ENCODE results near the gene DEPDC5. TPM values are rescaled to one million over a fixed set of nuclear protein-coding genes. Genes with fewer than 3 reads are reported as not detected.

Gene DEPDC5
- total RNA-seq, 2 donors from 2014 or later: 10.9 to 37.5 TPM

DNA sequence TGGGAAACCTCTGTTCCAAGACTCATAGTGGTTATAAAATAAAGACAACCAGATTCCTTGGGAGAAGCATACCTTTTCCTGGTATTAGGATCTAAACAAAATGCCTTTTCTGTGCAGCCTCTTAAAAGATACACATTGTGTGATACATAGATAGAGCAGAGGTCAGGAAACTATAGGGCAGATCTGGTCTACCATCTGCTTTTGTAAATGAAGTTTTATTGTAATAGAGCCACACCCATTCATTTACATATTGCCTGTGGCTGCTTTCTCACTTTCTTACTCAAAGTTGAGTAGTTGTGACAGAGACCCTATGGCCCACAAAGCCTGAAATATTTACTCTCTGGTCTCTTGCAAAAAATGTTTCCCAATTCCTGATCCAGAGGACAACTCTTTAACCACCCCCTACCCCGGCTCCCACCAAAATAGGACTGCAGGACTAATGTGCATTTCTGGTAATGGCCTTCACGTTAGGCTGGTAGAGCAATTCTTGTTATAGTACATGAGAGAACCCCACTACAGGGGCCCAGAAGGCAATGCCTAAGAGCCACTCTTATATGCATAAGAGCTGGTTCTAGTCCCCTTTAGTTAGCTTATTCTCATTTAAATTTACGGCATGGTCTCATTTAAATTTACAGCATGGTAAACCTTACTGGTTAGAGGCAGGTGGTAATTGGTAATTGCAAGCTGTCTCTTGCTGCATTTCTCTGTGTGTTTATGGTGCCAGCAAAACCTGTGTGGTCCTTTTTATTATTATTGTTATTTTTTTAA lies 113.8 kb downstream of the DEPDC5 start:
- no peak for DNase-seq (ENCODE audit: low spot score)
- intact Hi-C loops (cut with DNase I): no loop called here
- Histone ChIP-seq H3K4me3 (no peak overlapping the region), H3K4me1 (replicated peaks) (peaks cover 4% of the 10 kb centered on the region), H3K36me3 (no peaks in the 10 kb centered on the region), H3K27me3 (replicated peaks; ENCODE audit: insufficient read depth) (no peaks in the 10 kb centered on the region), H3K9me3 (no peaks in the 10 kb centered on the region), H3K27ac (no peak overlapping the region)
- WGBS: 97% methylated on average over 3 of the region's 3 CpGs
- TF ChIP-seq POLR2AphosphoS5 (IDR thresholded peaks at IDR 0.05) (no peak), POLR2A (IDR thresholded peaks at IDR 0.05) (no peak)
- TF ChIP-seq, protein P1, sequence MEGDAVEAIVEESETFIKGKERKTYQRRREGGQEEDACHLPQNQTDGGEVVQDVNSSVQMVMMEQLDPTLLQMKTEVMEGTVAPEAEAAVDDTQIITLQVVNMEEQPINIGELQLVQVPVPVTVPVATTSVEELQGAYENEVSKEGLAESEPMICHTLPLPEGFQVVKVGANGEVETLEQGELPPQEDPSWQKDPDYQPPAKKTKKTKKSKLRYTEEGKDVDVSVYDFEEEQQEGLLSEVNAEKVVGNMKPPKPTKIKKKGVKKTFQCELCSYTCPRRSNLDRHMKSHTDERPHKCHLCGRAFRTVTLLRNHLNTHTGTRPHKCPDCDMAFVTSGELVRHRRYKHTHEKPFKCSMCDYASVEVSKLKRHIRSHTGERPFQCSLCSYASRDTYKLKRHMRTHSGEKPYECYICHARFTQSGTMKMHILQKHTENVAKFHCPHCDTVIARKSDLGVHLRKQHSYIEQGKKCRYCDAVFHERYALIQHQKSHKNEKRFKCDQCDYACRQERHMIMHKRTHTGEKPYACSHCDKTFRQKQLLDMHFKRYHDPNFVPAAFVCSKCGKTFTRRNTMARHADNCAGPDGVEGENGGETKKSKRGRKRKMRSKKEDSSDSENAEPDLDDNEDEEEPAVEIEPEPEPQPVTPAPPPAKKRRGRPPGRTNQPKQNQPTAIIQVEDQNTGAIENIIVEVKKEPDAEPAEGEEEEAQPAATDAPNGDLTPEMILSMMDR (IDR thresholded peaks at IDR 0.05): no peak

DNA sequence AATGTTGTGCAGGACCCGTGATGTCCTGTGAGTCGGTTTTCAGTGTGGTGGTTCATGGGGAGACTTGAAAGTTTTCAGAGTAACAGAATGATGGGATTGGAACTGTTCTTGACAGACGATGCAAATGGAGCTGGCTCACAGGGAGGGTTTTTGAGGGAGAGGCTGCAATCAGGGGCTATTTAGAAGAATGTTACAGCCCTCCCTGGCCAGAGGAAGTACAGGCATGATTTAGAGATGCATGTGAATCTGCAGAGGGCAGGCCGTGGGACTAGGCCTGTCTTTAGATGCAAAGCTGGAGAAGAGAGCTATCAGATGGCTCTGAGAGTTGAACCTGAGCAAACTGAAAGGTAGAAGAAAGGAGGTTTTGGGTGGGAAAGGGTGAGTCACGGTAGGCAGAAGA lies 115.9 kb downstream of the DEPDC5 start:
- Histone ChIP-seq H3K27ac (no peak overlapping the region), H3K4me3 (no peak overlapping the region), H3K36me3 (no peaks in the 10 kb centered on the region), H3K27me3 (replicated peaks; ENCODE audit: insufficient read depth) (no peaks in the 10 kb centered on the region), H3K9me3 (no peaks in the 10 kb centered on the region), H3K4me1 (replicated peaks) (peaks cover 4% of the 10 kb centered on the region)
- TF ChIP-seq, protein P1 (IDR thresholded peaks at IDR 0.05): no peak
- TF ChIP-seq POLR2A (IDR thresholded peaks at IDR 0.05) (no peak), POLR2AphosphoS5 (IDR thresholded peaks at IDR 0.05) (no peak)
- DNase-seq (ENCODE audit: low spot score): no peak
- 85% methylated on average over 5 of the region's 5 CpGs for WGBS
- intact Hi-C loops (cut with DNase I): no loop called here

GRCh38 chr22:31870890-31871289 lies 117.1 kb downstream of the DEPDC5 start:
- H3K27ac ChIP-seq: no peak overlapping the region
- peak; percentile 30 for DNase-seq (ENCODE audit: low spot score)
- 41% methylated on average over 6 of the region's 6 CpGs for WGBS
- no peaks in the 10 kb centered on the region for H3K36me3 ChIP-seq
- H3K4me1 ChIP-seq (replicated peaks): peaks cover 4% of the 10 kb centered on the region
- H3K4me3 ChIP-seq: no peak overlapping the region
- no peaks in the 10 kb centered on the region for H3K27me3 ChIP-seq (replicated peaks; ENCODE audit: insufficient read depth)
- intact Hi-C loops (cut with DNase I): no loop called here
- no peaks in the 10 kb centered on the region for H3K9me3 ChIP-seq
- TF ChIP-seq POLR2A (IDR thresholded peaks at IDR 0.05): no peak
- TF ChIP-seq POLR2AphosphoS5 (IDR thresholded peaks at IDR 0.05): peak; percentile 46
- TF ChIP-seq, protein P1 (IDR thresholded peaks at IDR 0.05): peak in 2 of 4 experiments; percentile 12 to 25

DNA sequence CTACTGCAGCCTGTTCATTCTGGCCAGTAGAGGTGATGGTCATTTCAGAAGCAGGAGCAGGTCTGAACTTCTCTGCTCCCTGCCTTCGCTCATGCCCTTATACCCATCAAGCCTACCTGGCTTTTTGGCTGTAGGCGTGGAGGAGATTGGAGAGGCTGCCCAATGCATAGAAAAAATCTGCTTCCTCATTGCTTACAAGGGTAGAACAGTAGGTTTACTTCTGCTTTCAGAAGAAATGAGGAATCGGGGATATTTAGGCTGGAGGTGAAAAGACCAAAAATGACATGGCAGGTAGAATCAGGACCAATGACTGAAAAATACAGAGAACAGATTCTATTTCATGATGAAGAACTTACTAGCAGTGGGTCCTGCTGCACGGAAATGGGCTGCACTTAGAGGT lies 117.7 kb downstream of the DEPDC5 start:
- Histone ChIP-seq H3K36me3 (no peaks in the 10 kb centered on the region), H3K9me3 (no peaks in the 10 kb centered on the region), H3K27me3 (replicated peaks; ENCODE audit: insufficient read depth) (no peaks in the 10 kb centered on the region), H3K27ac (no peak overlapping the region), H3K4me1 (replicated peaks) (peaks cover 4% of the 10 kb centered on the region), H3K4me3 (no peak overlapping the region)
- DNase-seq (ENCODE audit: low spot score): no peak
- intact Hi-C loops (cut with DNase I): no loop called here
- no peak for TF ChIP-seq POLR2AphosphoS5 (IDR thresholded peaks at IDR 0.05)
- no peak for TF ChIP-seq POLR2A (IDR thresholded peaks at IDR 0.05)
- TF ChIP-seq, protein P1 (IDR thresholded peaks at IDR 0.05): no peak
- 61% methylated on average over 4 of the region's 4 CpGs for WGBS

- Histone ChIP-seq H3K27ac (no peak overlapping the region), H3K4me1 (replicated peaks) (peaks cover 4% of the 10 kb centered on the region), H3K4me3 (no peak overlapping the region), H3K36me3 (no peaks in the 10 kb centered on the region), H3K9me3 (no peaks in the 10 kb centered on the region), H3K27me3 (replicated peaks; ENCODE audit: insufficient read depth) (no peaks in the 10 kb centered on the region)
- intact Hi-C loops (cut with DNase I): no loop called here
- WGBS: 61% methylated on average over 4 of the region's 4 CpGs
- TF ChIP-seq, protein P1 (IDR thresholded peaks at IDR 0.05): no peak
- TF ChIP-seq POLR2AphosphoS5 (IDR thresholded peaks at IDR 0.05): no peak
- TF ChIP-seq POLR2A (IDR thresholded peaks at IDR 0.05): no peak
- DNase-seq (ENCODE audit: low spot score): no peak
These were observed 118.4 kb downstream of the DEPDC5 start for GRCh38 chr22:31872209-31872608.
